ENCODE measurements around the gene PRR35.

Gene PRR35

GRCh38 chr16:523097-523741 lies 37.0 kb upstream of the PRR35 start:
- no peak for TF ChIP-seq CTCF (IDR thresholded peaks at IDR 0.05; ENCODE audit: low read depth, low read length, missing control alignments)
- no peak overlapping the region for H3K4me3 ChIP-seq (replicated peaks; ENCODE audit: low read depth, low read length)
- no peak for DNase-seq (ENCODE audit: extremely low read depth, low read depth)

GRCh38 chr16:524274-525040 lies 35.7 kb upstream of the PRR35 start:
- no peak for DNase-seq (ENCODE audit: extremely low read depth, low read depth)
- TF ChIP-seq CTCF (IDR thresholded peaks at IDR 0.05; ENCODE audit: low read depth, low read length, missing control alignments): no peak
- H3K4me3 ChIP-seq (replicated peaks; ENCODE audit: low read depth, low read length): no peak overlapping the region

GRCh38 chr16:525123-525519 lies 35.1 kb upstream of the PRR35 start:
- TF ChIP-seq CTCF (IDR thresholded peaks at IDR 0.05; ENCODE audit: low read depth, low read length, missing control alignments): no peak
- H3K4me3 ChIP-seq (replicated peaks; ENCODE audit: low read depth, low read length): peak overlapping the region; percentile 77
- no peak for DNase-seq (ENCODE audit: extremely low read depth, low read depth)

GRCh38 chr16:525520-526180 lies 34.5 kb upstream of the PRR35 start:
- H3K4me3 ChIP-seq (replicated peaks; ENCODE audit: low read depth, low read length): peak overlapping the region; percentile 77
- TF ChIP-seq CTCF (IDR thresholded peaks at IDR 0.05; ENCODE audit: low read depth, low read length, missing control alignments): no peak
- DNase-seq (ENCODE audit: extremely low read depth, low read depth): peak; percentile 59

GRCh38 chr16:526181-527014 lies 33.8 kb upstream of the PRR35 start:
- no peak for TF ChIP-seq CTCF (IDR thresholded peaks at IDR 0.05; ENCODE audit: low read depth, low read length, missing control alignments)
- no peak for DNase-seq (ENCODE audit: extremely low read depth, low read depth)
- H3K4me3 ChIP-seq (replicated peaks; ENCODE audit: low read depth, low read length): peak overlapping the region; percentile 77
